Measurements from ENCODE around the gene C1QBP.
"Not testable (repeated sequence)": the region's sequence is repeated elsewhere in the genome, so short reads cannot be mapped to it uniquely, and the experiment has no call there.

The C1QBP gene, protein sequence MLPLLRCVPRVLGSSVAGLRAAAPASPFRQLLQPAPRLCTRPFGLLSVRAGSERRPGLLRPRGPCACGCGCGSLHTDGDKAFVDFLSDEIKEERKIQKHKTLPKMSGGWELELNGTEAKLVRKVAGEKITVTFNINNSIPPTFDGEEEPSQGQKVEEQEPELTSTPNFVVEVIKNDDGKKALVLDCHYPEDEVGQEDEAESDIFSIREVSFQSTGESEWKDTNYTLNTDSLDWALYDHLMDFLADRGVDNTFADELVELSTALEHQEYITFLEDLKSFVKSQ

GRCh38 chr17:5438716-5439445 lies at the start of gene C1QBP:
C1QBP (minus strand) TSS chr17:5439155; CDS start chr17:5439073, 82 bp downstream.
- peak; percentile 92 to 94 for DNase-seq

GRCh38 chr17:5488752-5489151 lies 49.8 kb upstream of the C1QBP start:
- no peak for DNase-seq

- DNase-seq = peak; percentile 98 to 99
Measured at GRCh38 chr17:5486206-5487124, 47.5 kb upstream of the C1QBP start, which contains the start of gene MIS12. MIS12 (plus strand) TSS chr17:5486566; CDS start chr17:5488863, 2,297 bp downstream.

GRCh38 chr17:5485270-5486205 lies 46.6 kb upstream of the C1QBP start, which contains the start of gene DERL2:
DERL2 (minus strand) TSS chr17:5486178; CDS start chr17:5486161, 17 bp downstream.
- DNase-seq = no peak

DNA sequence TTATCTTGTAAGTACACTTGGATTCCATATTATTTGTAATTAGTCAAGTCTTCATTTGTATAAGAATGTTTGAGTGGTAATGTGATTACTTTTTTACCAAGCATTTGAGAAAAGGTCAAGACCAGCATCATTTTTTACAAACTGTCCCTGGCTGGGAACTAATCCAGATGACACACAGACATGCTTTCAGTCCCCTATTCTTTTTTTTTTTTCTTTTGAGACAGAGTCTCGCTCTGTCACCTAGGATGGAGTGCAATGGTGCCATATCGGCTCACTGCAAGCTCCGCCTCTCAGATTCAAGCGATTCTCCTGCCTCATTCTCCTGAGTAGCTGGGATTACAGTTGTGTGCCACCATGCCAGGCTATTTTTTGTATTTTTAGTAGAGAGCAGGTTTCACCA lies 42.5 kb upstream of the C1QBP start:
- no peak for DNase-seq

DNA sequence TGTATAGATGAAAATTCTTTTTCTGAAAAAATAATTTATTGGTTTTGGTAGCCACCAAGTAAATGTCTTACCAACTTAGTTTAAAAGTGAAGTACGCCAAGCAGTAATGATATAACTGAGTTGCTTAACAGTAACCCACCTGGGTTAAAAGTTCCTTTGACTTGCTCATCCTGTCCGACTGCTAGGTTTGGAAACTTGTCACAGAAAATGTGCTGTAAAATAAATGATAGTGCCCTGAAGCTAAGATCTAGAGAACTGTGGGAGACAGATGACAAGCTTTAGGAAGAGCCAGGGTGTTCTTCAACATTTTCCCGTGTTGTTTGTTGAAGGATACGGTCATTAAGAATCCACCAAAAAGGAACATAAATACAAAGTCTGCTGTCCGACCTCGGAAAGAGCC lies 42.0 kb upstream of the C1QBP start:
- no peak for DNase-seq

GRCh38 chr17:5478992-5479391 lies 40.0 kb upstream of the C1QBP start:
- no peak for DNase-seq

DNA sequence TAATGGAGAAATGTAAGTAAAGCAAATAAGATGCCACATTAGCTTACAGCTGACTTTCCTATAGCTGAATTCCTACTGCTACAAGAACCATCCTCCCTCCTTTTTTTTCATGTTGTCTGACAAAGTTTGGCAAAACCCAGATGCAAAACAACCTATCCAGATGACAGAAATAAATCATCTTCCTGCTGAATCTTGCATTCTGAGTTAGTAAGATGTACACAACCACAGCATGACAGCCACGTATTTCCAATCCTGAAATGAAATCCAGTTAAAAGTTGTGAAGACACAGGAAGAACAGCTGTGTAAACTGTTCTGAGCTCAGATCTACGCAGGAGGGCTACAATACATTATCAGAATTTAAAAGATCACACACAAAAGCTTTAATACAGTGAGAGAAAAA lies 35.0 kb upstream of the C1QBP start:
- DNase-seq = no peak

- no peak for DNase-seq
Measured at GRCh38 chr17:5472511-5472910, 33.6 kb upstream of the C1QBP start.

- peak in 1 of 2 donors; percentile 8 for DNase-seq
Measured at GRCh38 chr17:5468075-5468473, 29.1 kb upstream of the C1QBP start.

DNA sequence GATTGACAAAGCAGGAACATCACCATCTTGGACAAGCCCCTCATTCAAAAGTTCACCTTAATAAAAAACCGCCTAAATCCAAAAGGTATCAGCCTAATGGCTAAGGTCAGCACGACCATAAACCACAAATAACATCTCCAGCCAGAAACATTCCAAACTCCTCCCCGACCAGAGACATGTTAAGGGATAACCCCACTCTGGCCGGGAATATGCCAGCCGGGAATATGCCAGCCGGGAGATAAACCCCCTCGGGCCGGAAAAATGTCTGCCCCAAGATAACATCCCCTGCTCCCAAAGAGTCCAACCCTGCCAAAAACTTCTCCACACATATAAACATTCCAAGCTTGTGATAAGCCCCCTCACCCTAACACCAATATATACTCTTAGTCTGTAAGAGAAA lies 28.5 kb upstream of the C1QBP start:
- no peak for DNase-seq

- DNase-seq = no peak
Measured at GRCh38 chr17:5466295-5466694, 27.3 kb upstream of the C1QBP start.

GRCh38 chr17:5464717-5465507 lies 26.0 kb upstream of the C1QBP start:
- DNase-seq = no peak

GRCh38 chr17:5446786-5447185 lies 7.8 kb upstream of the C1QBP start:
- no peak for DNase-seq

DNA sequence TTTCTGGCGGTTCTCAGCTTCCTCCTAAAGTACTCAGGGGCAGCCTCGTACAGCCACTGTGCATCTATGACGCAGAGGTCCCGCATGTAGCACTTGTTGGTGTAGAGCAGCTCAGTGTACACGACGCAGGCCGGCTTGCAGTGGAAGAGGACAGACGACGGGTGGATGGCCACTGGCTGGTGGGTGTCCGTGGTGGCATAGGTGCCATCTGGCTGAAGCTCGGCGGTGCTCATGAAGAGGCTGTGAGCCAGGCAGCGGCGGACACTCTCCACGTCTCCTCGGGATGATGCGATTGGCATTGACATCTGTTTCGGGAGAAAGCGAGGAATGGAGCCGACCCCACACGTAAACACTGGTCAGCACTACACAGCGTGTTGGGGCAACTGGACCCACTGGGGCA lies 5.3 kb upstream of the C1QBP start:
- no peak for DNase-seq

- DNase-seq = no peak
Measured at GRCh38 chr17:5443728-5444127, 4.8 kb upstream of the C1QBP start.

- no peak for DNase-seq
Measured at GRCh38 chr17:5439446-5439764, 450 bp upstream of the C1QBP start.

GRCh38 chr17:5437721-5438317 lies 1.1 kb downstream of the C1QBP start:
- peak in 1 of 2 donors; percentile 10 for DNase-seq

GRCh38 chr17:5435781-5436315 lies 3.1 kb downstream of the C1QBP start:
- DNase-seq = not testable (repeated sequence)

DNA sequence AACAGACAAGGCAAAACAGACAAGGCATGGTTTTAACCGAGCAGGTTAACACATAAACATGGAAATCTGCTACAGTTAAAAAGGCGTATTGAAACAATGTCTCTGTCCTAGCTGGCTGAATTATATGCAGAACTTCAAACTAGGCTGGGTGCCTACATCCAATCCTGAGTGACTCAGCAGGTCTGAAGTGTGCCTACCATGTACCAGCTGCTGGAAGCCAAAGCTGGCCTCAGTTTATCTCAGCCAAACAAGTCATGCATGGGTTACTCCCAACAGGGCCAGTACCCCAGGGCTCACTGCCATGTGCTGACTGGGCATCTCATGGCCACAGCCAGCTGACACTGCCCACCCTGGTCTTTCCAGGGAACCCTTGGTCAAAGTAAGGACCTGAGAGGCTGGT lies 4.0 kb downstream of the C1QBP start:
- no peak for DNase-seq
